Measurements from ENCODE around the gene BRD4. TPM values are rescaled to one million over a fixed set of nuclear protein-coding genes. Genes with fewer than 3 reads are reported as not detected.

Gene BRD4
- total and polyA plus RNA-seq, 4 donors, result 16.3 to 59.0 (median 40.2) TPM

- H3K36me3 ChIP-seq (ENCODE audit: control insufficient read depth, insufficient read depth, low read length), result peaks cover 36% of the 10 kb centered on the region
- H3K27me3 ChIP-seq (ENCODE audit: control insufficient read depth, insufficient read depth, low read length), result no peaks in the 10 kb centered on the region
- H3K9me3 ChIP-seq (ENCODE audit: control insufficient read depth, insufficient read depth, low read length), result no peaks in the 10 kb centered on the region
- no peak for DNase-seq (ENCODE audit: low read depth in 4 of 6, low spot score in 6 of 6)
- peaks cover 33% of the 10 kb centered on the region for H3K4me1 ChIP-seq (ENCODE audit: control insufficient read depth, insufficient read depth, low read length)
- no peak overlapping the region for H3K27ac ChIP-seq (ENCODE audit: low read depth, low read length)
- H3K4me3 ChIP-seq (ENCODE audit: low read depth, low read length), result no peak overlapping the region
- 92% methylated on average over 4 of the region's 4 CpGs for WGBS (ENCODE audit: insufficient coverage)
These were observed 57.9 kb downstream of the BRD4 start for GRCh38 chr19:15274477-15274876.

- no peak overlapping the region for H3K4me3 ChIP-seq (ENCODE audit: low read depth, low read length)
- H3K27ac ChIP-seq (ENCODE audit: low read depth, low read length), result no peak overlapping the region
- no peaks in the 10 kb centered on the region for H3K9me3 ChIP-seq (ENCODE audit: control insufficient read depth, insufficient read depth, low read length)
- WGBS (ENCODE audit: insufficient coverage), result 90% methylated on average over 6 of the region's 6 CpGs
- H3K27me3 ChIP-seq (ENCODE audit: control insufficient read depth, insufficient read depth, low read length), result no peaks in the 10 kb centered on the region
- H3K36me3 ChIP-seq (ENCODE audit: control insufficient read depth, insufficient read depth, low read length), result peaks cover 59% of the 10 kb centered on the region
- DNase-seq (ENCODE audit: low read depth in 4 of 6, low spot score in 6 of 6), result no peak
- peaks cover 35% of the 10 kb centered on the region for H3K4me1 ChIP-seq (ENCODE audit: control insufficient read depth, insufficient read depth, low read length)
These were observed 62.5 kb downstream of the BRD4 start for GRCh38 chr19:15269806-15270205.

- Histone ChIP-seq H3K4me3 (ENCODE audit: low read depth, low read length) (no peak overlapping the region), H3K27me3 (ENCODE audit: control insufficient read depth, insufficient read depth, low read length) (no peaks in the 10 kb centered on the region), H3K27ac (ENCODE audit: low read depth, low read length) (no peak overlapping the region), H3K4me1 (ENCODE audit: control insufficient read depth, insufficient read depth, low read length) (peaks cover 37% of the 10 kb centered on the region), H3K9me3 (ENCODE audit: control insufficient read depth, insufficient read depth, low read length) (no peaks in the 10 kb centered on the region), H3K36me3 (ENCODE audit: control insufficient read depth, insufficient read depth, low read length) (peaks cover 66% of the 10 kb centered on the region)
- 89% methylated on average over 4 of the region's 5 CpGs for WGBS (ENCODE audit: insufficient coverage)
- DNase-seq (ENCODE audit: low read depth in 4 of 6, low spot score in 6 of 6), result no peak
These were observed 63.4 kb downstream of the BRD4 start for GRCh38 chr19:15268928-15269253.

GRCh38 chr19:15268192-15268927 is 64.0 kb downstream of the BRD4 start:
- Histone ChIP-seq H3K36me3 (ENCODE audit: control insufficient read depth, insufficient read depth, low read length) (peaks cover 71% of the 10 kb centered on the region), H3K27me3 (ENCODE audit: control insufficient read depth, insufficient read depth, low read length) (no peaks in the 10 kb centered on the region), H3K27ac (ENCODE audit: low read depth, low read length) (no peak overlapping the region), H3K9me3 (ENCODE audit: control insufficient read depth, insufficient read depth, low read length) (no peaks in the 10 kb centered on the region), H3K4me1 (ENCODE audit: control insufficient read depth, insufficient read depth, low read length) (peaks cover 43% of the 10 kb centered on the region), H3K4me3 (ENCODE audit: low read depth, low read length) (no peak overlapping the region)
- WGBS (ENCODE audit: insufficient coverage), result 86% methylated on average over 9 of the region's 12 CpGs
- DNase-seq (ENCODE audit: low read depth in 4 of 6, low spot score in 6 of 6), result no peak

GRCh38 chr19:15266683-15267082 is 65.7 kb downstream of the BRD4 start:
- no peaks in the 10 kb centered on the region for H3K9me3 ChIP-seq (ENCODE audit: control insufficient read depth, insufficient read depth, low read length)
- H3K27ac ChIP-seq (ENCODE audit: low read depth, low read length), result peak overlapping the region; percentile 70
- WGBS (ENCODE audit: insufficient coverage), result no CpG with 5 or more reads among the region's 1 CpG
- no peaks in the 10 kb centered on the region for H3K27me3 ChIP-seq (ENCODE audit: control insufficient read depth, insufficient read depth, low read length)
- peaks cover 37% of the 10 kb centered on the region for H3K4me1 ChIP-seq (ENCODE audit: control insufficient read depth, insufficient read depth, low read length)
- no peak overlapping the region for H3K4me3 ChIP-seq (ENCODE audit: low read depth, low read length)
- no peak for DNase-seq (ENCODE audit: low read depth in 4 of 6, low spot score in 6 of 6)
- H3K36me3 ChIP-seq (ENCODE audit: control insufficient read depth, insufficient read depth, low read length), result peaks cover 73% of the 10 kb centered on the region

DNA sequence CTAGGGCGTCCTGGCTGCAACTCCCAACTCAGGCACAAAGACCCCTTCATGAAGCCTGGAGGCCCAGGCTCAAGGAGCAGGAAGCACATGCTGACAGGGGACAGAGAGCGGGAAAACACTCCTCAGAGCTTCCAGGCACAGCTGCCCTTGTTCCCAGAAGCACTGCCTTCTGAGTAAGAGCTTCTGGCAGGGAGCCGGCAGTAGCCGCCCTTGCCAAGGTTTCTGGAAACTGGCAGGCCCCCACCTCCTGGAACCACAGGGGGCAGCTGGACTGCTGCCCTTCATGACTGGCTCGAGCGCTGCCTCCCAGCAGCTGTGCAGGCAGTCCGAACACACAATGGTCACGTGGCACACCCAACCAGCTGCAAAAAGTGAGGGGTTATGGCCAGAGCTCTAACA is 66.5 kb downstream of the BRD4 start:
- Histone ChIP-seq H3K36me3 (ENCODE audit: control insufficient read depth, insufficient read depth, low read length) (peaks cover 73% of the 10 kb centered on the region), H3K9me3 (ENCODE audit: control insufficient read depth, insufficient read depth, low read length) (no peaks in the 10 kb centered on the region), H3K27ac (ENCODE audit: low read depth, low read length) (peak overlapping the region; percentile 70), H3K4me3 (ENCODE audit: low read depth, low read length) (no peak overlapping the region), H3K4me1 (ENCODE audit: control insufficient read depth, insufficient read depth, low read length) (peaks cover 37% of the 10 kb centered on the region), H3K27me3 (ENCODE audit: control insufficient read depth, insufficient read depth, low read length) (no peaks in the 10 kb centered on the region)
- DNase-seq (ENCODE audit: low read depth in 4 of 6, low spot score in 6 of 6), result peak in 5 of 6 donors; percentile 71 to 97 (median 88)
- 20% methylated on average over 8 of the region's 8 CpGs for WGBS (ENCODE audit: insufficient coverage)

DNA sequence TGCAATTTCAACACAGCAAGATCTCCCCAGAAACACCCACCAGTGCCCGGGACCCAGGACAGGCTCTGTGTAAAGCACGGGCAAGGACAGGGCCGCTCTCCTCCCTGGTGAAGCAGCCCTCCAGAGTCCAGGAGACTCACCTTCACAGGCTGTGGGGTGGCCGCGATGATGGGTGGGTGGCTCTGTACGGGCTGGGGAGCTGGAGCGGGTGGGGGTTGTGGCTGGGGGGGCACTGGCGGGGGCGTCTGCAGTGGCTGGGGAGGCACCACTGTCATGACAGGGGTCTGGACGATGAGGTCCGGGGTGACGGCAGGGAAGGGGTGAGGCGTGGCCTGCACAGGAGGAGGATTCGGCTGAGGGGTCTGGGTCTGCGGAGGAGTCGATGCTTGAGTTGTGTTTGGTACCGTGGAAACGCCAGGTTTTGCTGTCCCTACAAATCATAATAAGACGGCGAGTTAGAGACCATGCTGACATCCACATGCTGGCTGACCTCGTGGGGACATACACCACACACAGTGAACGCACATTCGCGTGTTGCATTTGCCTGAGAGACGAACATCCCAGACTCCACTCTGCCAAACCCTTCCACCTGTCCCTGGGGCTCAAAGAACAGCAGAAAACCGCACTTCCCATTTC is 67.0 kb downstream of the BRD4 start:
- Histone ChIP-seq H3K27ac (ENCODE audit: low read depth, low read length) (peak overlapping the region; percentile 70), H3K4me1 (ENCODE audit: control insufficient read depth, insufficient read depth, low read length) (peaks cover 37% of the 10 kb centered on the region), H3K36me3 (ENCODE audit: control insufficient read depth, insufficient read depth, low read length) (peaks cover 73% of the 10 kb centered on the region)

DNA sequence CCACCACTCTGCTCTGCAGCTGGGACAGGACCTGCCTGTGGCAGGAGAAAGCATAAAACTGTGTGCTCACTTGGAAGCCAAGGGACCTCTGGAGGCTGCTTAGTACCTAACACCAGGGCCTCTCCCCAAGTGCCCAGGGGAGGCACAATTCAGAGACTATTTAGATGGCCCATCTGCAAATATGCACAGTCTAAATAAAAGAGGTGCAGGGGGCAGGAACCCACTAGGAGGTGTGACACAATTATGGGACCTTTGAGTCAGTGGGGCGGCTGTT is 67.5 kb downstream of the BRD4 start:
- Histone ChIP-seq H3K9me3 (ENCODE audit: control insufficient read depth, insufficient read depth, low read length) (no peaks in the 10 kb centered on the region), H3K36me3 (ENCODE audit: control insufficient read depth, insufficient read depth, low read length) (peaks cover 73% of the 10 kb centered on the region), H3K27ac (ENCODE audit: low read depth, low read length) (peak overlapping the region; percentile 70), H3K4me3 (ENCODE audit: low read depth, low read length) (no peak overlapping the region), H3K27me3 (ENCODE audit: control insufficient read depth, insufficient read depth, low read length) (no peaks in the 10 kb centered on the region), H3K4me1 (ENCODE audit: control insufficient read depth, insufficient read depth, low read length) (peaks cover 37% of the 10 kb centered on the region)
- WGBS (ENCODE audit: insufficient coverage), result 83% methylated on average over 1 of the region's 1 CpG
- DNase-seq (ENCODE audit: low read depth in 4 of 6, low spot score in 6 of 6), result no peak

More for the DNA sequence above, 67.0 kb downstream of the BRD4 start:
- Histone ChIP-seq H3K4me3 (ENCODE audit: low read depth, low read length) (no peak overlapping the region), H3K27me3 (ENCODE audit: control insufficient read depth, insufficient read depth, low read length) (no peaks in the 10 kb centered on the region), H3K9me3 (ENCODE audit: control insufficient read depth, insufficient read depth, low read length) (no peaks in the 10 kb centered on the region)
- 47% methylated on average over 21 of the region's 26 CpGs for WGBS (ENCODE audit: insufficient coverage)
- no peak for DNase-seq (ENCODE audit: low read depth in 4 of 6, low spot score in 6 of 6)

- no peaks in the 10 kb centered on the region for H3K9me3 ChIP-seq (ENCODE audit: control insufficient read depth, insufficient read depth, low read length)
- H3K4me1 ChIP-seq (ENCODE audit: control insufficient read depth, insufficient read depth, low read length), result peaks cover 37% of the 10 kb centered on the region
- H3K27me3 ChIP-seq (ENCODE audit: control insufficient read depth, insufficient read depth, low read length), result no peaks in the 10 kb centered on the region
- no peak overlapping the region for H3K27ac ChIP-seq (ENCODE audit: low read depth, low read length)
- 53% methylated on average over 18 of the region's 28 CpGs for WGBS (ENCODE audit: insufficient coverage)
- peak in 4 of 6 donors; percentile 67 to 91 (median 78) for DNase-seq (ENCODE audit: low read depth in 4 of 6, low spot score in 6 of 6)
- H3K4me3 ChIP-seq (ENCODE audit: low read depth, low read length), result no peak overlapping the region
- H3K36me3 ChIP-seq (ENCODE audit: control insufficient read depth, insufficient read depth, low read length), result peaks cover 77% of the 10 kb centered on the region
These were observed 68.0 kb downstream of the BRD4 start for GRCh38 chr19:15264061-15264932.
